ENCODE results near the gene SHH. TPM values are rescaled to one million over a fixed set of nuclear protein-coding genes. Genes with fewer than 3 reads are reported as not detected.
"Not testable (repeated sequence)": the region's sequence is repeated elsewhere in the genome, so short reads cannot be mapped to it uniquely, and the experiment has no call there.

The SHH gene
- polyA plus RNA-seq, 1 donor (not counting 4 experiments of a cell fraction or from before 2014, with no cell fraction given): not detected

- Histone ChIP-seq H3K27me3 (ENCODE audit: control insufficient read depth, extremely low read depth, insufficient read depth, low read length) (peaks cover 11% of the 10 kb centered on the region), H2AFZ (ENCODE audit: control insufficient read depth, low read length) (no peak overlapping the region), H3K79me2 (ENCODE audit: control insufficient read depth, insufficient read depth, low read length) (no peaks in the 10 kb centered on the region), H3K4me1 (ENCODE audit: control insufficient read depth, extremely low read depth, insufficient read depth, low read length) (no peaks in the 10 kb centered on the region), H3K27ac (ENCODE audit: control insufficient read depth, insufficient read depth, low read length) (no peak overlapping the region), H3K9me1 (ENCODE audit: control insufficient read depth, extremely low read depth, insufficient read depth, low read length) (no peaks in the 10 kb centered on the region), H3K4me2 (ENCODE audit: control insufficient read depth, extremely low read depth, insufficient read depth, low read depth, low read length) (no peak overlapping the region), H3K9ac (ENCODE audit: control insufficient read depth, extremely low read depth, insufficient read depth, low read length) (no peak overlapping the region), H3K36me3 (ENCODE audit: control insufficient read depth in 2 of 2, extremely low read depth in 1 of 2, insufficient read depth in 2 of 2, low read length in 2 of 2) (no peaks in the 10 kb centered on the region), H3K4me3 (ENCODE audit: control insufficient read depth in 2 of 3, extremely low read depth in 1 of 3, insufficient read depth in 2 of 3, low read depth in 1 of 3, low read length in 3 of 3) (no peak overlapping the region), H3K9me3 (ENCODE audit: control insufficient read depth, low read depth, low read length) (no peaks in the 10 kb centered on the region), H4K20me1 (ENCODE audit: control insufficient read depth, extremely low read depth, insufficient read depth, low read length) (no peaks in the 10 kb centered on the region)
- DNase-seq (ENCODE audit: low read depth, low spot score) (no peak), FAIRE-seq (no peak)
- TF ChIP-seq, protein P1, sequence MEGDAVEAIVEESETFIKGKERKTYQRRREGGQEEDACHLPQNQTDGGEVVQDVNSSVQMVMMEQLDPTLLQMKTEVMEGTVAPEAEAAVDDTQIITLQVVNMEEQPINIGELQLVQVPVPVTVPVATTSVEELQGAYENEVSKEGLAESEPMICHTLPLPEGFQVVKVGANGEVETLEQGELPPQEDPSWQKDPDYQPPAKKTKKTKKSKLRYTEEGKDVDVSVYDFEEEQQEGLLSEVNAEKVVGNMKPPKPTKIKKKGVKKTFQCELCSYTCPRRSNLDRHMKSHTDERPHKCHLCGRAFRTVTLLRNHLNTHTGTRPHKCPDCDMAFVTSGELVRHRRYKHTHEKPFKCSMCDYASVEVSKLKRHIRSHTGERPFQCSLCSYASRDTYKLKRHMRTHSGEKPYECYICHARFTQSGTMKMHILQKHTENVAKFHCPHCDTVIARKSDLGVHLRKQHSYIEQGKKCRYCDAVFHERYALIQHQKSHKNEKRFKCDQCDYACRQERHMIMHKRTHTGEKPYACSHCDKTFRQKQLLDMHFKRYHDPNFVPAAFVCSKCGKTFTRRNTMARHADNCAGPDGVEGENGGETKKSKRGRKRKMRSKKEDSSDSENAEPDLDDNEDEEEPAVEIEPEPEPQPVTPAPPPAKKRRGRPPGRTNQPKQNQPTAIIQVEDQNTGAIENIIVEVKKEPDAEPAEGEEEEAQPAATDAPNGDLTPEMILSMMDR (optimal IDR thresholded peaks at IDR 0.05 in 1 of 3, IDR thresholded peaks at IDR 0.05 in 1 of 3, conservative IDR thresholded peaks at IDR 0.05 in 1 of 3; ENCODE audit: extremely low read depth in 1 of 3, insufficient read depth in 2 of 3, low read length in 3 of 3): no peak
- no peak for TF ChIP-seq EZH2 (IDR thresholded peaks at IDR 0.05; ENCODE audit: low read length)
- dilution Hi-C loops (cut with MboI; ENCODE audit: extremely low pct_ligation_motif_present, low sequenced_read_pairs): loop anchor here (25.0 kb wide), 1 partner anchor 869 kb away; no protein-coding TSS in a partner anchor
Measured at GRCh38 chr7:155818820-155819168, 6.5 kb upstream of the SHH start.

DNA sequence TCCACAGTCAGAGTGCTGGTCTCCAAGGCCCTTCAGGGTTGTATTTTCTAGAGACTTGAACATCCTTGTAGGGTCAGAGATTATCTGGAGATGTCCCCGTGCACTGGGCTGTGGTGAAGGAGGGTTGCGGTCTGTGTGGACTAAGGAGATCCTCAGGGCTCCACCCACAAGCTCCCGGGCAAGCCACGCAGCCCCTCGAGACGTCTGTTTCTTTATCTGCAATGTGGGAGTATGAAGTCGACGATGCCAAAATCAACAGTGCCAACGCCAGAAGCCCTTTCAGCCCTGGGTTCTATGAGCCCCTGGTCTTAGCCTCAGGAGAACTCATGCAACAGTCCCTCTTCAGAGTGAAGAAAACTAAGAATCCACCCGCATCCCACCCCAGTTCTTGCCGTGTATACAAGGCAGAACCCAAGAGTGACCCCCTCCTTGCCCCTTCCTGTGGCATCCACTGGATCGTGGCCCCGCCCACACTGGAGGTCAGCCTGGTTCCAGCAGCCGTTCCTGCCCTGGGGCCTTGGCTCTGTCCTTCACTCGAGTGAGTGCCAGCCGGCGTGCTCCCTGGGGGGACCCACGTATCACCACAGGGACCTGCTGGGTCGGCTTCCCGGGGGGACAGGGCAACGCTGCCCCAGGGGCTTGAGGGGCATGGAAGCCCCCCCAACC is 6.0 kb upstream of the SHH start:
- no peaks in the 10 kb centered on the region for H3K9me3 ChIP-seq (ENCODE audit: control insufficient read depth, low read depth, low read length)
- dilution Hi-C loops (cut with MboI; ENCODE audit: extremely low pct_ligation_motif_present, low sequenced_read_pairs): loop anchor here (25.0 kb wide), 1 partner anchor 869 kb away; no protein-coding TSS in a partner anchor
- no peak overlapping the region for H3K4me3 ChIP-seq (ENCODE audit: control insufficient read depth in 2 of 3, extremely low read depth in 1 of 3, insufficient read depth in 2 of 3, low read depth in 1 of 3, low read length in 3 of 3)
- H4K20me1 ChIP-seq (ENCODE audit: control insufficient read depth, extremely low read depth, insufficient read depth, low read length): no peaks in the 10 kb centered on the region
- H3K4me2 ChIP-seq (ENCODE audit: control insufficient read depth, extremely low read depth, insufficient read depth, low read depth, low read length): no peak overlapping the region
- H2AFZ ChIP-seq (ENCODE audit: control insufficient read depth, low read length): no peak overlapping the region
- no peak overlapping the region for H3K9ac ChIP-seq (ENCODE audit: control insufficient read depth, extremely low read depth, insufficient read depth, low read length)
- H3K27me3 ChIP-seq (ENCODE audit: control insufficient read depth, extremely low read depth, insufficient read depth, low read length): peaks cover 16% of the 10 kb centered on the region
- H3K27ac ChIP-seq (ENCODE audit: control insufficient read depth, insufficient read depth, low read length): no peak overlapping the region
- no peaks in the 10 kb centered on the region for H3K79me2 ChIP-seq (ENCODE audit: control insufficient read depth, insufficient read depth, low read length)
- no peaks in the 10 kb centered on the region for H3K36me3 ChIP-seq (ENCODE audit: control insufficient read depth in 2 of 2, extremely low read depth in 1 of 2, insufficient read depth in 2 of 2, low read length in 2 of 2)
- H3K9me1 ChIP-seq (ENCODE audit: control insufficient read depth, extremely low read depth, insufficient read depth, low read length): no peaks in the 10 kb centered on the region
- no peak for DNase-seq (ENCODE audit: low read depth, low spot score)
- FAIRE-seq: no peak
- no peaks in the 10 kb centered on the region for H3K4me1 ChIP-seq (ENCODE audit: control insufficient read depth, extremely low read depth, insufficient read depth, low read length)
- TF ChIP-seq, protein P1 (optimal IDR thresholded peaks at IDR 0.05 in 1 of 3, IDR thresholded peaks at IDR 0.05 in 1 of 3, conservative IDR thresholded peaks at IDR 0.05 in 1 of 3; ENCODE audit: extremely low read depth in 1 of 3, insufficient read depth in 2 of 3, low read length in 3 of 3): no peak
- TF ChIP-seq EZH2 (IDR thresholded peaks at IDR 0.05; ENCODE audit: low read length): no peak

DNA sequence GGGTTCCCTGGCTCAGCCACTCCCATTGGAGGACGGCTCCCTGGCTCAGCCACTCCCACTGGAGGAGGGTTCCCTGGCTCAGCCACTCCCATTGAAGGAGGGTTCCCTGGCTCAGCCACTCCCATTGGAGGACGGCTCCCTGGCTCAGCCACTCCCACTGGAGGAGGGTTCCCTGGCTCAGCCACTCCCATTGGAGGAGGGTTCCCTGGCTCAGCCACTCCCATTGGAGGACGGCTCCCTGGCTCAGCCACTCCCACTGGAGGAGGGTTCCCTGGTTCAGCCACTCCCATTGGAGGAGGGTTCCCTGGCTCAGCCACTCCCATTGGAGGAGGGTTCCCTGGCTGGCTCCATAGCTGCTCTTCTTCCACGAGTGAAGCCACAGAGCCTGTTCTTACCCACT is 5.3 kb upstream of the SHH start:
- H3K36me3 ChIP-seq (ENCODE audit: control insufficient read depth in 2 of 2, extremely low read depth in 1 of 2, insufficient read depth in 2 of 2, low read length in 2 of 2); H3K9me3 ChIP-seq (ENCODE audit: control insufficient read depth, low read depth, low read length); H3K4me1 ChIP-seq (ENCODE audit: control insufficient read depth, extremely low read depth, insufficient read depth, low read length); DNase-seq (ENCODE audit: low read depth, low spot score); H2AFZ ChIP-seq (ENCODE audit: control insufficient read depth, low read length); FAIRE-seq; H4K20me1 ChIP-seq (ENCODE audit: control insufficient read depth, extremely low read depth, insufficient read depth, low read length); H3K4me3 ChIP-seq (ENCODE audit: control insufficient read depth in 2 of 3, extremely low read depth in 1 of 3, insufficient read depth in 2 of 3, low read depth in 1 of 3, low read length in 3 of 3); H3K27ac ChIP-seq (ENCODE audit: control insufficient read depth, insufficient read depth, low read length); H3K79me2 ChIP-seq (ENCODE audit: control insufficient read depth, insufficient read depth, low read length); H3K4me2 ChIP-seq (ENCODE audit: control insufficient read depth, extremely low read depth, insufficient read depth, low read depth, low read length); H3K9ac ChIP-seq (ENCODE audit: control insufficient read depth, extremely low read depth, insufficient read depth, low read length); H3K9me1 ChIP-seq (ENCODE audit: control insufficient read depth, extremely low read depth, insufficient read depth, low read length): not testable (repeated sequence)
- dilution Hi-C loops (cut with MboI; ENCODE audit: extremely low pct_ligation_motif_present, low sequenced_read_pairs): loop anchor here (25.0 kb wide), 1 partner anchor 870 kb away; no protein-coding TSS in a partner anchor
- H3K27me3 ChIP-seq (ENCODE audit: control insufficient read depth, extremely low read depth, insufficient read depth, low read length): peaks cover 21% of the 10 kb centered on the region
